ENCODE results near the gene SERPINA3.
"Not testable (repeated sequence)": the region's sequence is repeated elsewhere in the genome, so short reads cannot be mapped to it uniquely, and the experiment has no call there.

The SERPINA3 gene

GRCh38 chr14:94584591-94585280, 27.5 kb upstream of the SERPINA3 start:
- DNase-seq (ENCODE audit: low read depth): no peak

DNA sequence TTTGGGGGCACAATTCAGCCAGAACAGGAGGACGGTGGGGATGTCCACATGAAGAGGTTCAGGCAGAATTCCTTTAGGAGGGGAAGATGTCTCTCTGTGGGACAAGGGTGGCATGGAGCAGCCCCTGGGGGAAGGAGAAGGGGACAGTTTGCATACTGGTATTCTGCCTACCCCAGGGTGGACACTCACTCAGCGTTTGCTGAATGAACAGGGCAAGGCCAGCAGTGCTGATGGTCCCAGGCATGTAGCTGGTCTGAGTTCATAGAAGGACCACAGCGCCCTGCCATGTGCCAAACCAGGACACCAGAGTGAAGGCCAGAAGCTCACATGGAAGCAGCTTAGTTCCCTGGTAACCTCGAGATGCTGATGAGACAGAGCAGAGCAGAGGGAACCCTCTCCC, 25.6 kb upstream of the SERPINA3 start:
- DNase-seq (ENCODE audit: low read depth): no peak

DNA sequence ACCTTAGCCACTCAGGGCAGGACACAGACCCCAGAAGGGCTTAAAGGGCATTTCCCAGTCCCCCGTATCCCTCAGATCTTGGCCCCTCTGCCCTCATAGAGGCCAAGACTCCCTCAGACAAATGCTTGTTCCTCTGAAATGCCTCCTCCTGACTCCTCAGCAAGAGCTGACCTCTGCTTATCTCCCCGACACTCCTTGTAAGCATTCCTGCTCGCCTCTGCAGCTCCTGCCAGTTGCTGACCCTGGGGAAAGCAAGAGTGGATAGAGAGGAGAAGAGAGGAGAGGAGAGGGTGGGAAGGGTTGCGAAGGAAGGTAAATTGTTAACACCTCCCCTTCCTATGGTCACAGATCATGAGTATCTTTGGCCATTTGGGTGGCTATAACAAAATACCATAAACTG, 23.9 kb upstream of the SERPINA3 start:
- no peak for DNase-seq (ENCODE audit: low read depth)

DNA sequence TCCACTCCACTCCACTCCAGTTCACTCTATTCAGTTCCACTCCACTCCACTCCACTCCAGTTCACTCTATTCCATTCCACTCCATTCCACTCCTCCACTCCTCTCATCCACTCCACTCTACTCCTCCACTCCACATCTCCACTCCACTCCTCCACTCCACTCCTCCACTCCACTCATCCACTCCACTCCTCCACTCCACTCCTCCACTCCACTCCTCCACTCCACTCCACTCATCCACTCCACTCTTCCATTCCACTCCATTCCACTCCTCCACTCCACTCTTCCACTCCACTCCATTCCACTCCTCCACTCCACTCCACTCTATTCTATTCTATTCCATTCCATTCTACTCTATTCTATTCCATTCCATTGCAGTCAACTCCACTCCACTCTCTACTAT, 21.1 kb upstream of the SERPINA3 start:
- no peak for DNase-seq (ENCODE audit: low read depth)

- no peak for DNase-seq (ENCODE audit: low read depth)
These were observed 20.3 kb upstream of the SERPINA3 start for GRCh38 chr14:94591871-94592270.

- DNase-seq (ENCODE audit: low read depth): no peak
These were observed 19.7 kb upstream of the SERPINA3 start for GRCh38 chr14:94592457-94592856.

DNA sequence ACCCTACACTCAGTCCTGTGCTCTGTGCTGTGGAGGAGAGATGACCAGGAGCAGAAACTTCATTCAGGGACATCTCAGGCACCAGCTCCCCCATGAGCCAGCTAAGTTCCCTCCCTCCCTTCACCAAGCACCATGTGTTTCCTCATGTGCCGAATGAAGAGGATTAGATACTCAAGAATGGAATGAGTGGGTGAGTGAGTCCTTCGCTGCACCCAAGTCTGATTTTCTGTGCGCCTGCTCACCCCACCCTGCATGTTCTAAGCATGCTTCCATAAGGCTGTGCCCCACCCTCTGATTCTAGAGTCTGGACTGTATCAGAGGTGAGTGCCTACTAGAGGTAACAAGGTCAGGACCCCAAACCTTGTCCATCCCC, 18.8 kb upstream of the SERPINA3 start:
- no peak for DNase-seq (ENCODE audit: low read depth)

- no peak for DNase-seq (ENCODE audit: low read depth)
These were observed 18.3 kb upstream of the SERPINA3 start for GRCh38 chr14:94593749-94594431.

DNA sequence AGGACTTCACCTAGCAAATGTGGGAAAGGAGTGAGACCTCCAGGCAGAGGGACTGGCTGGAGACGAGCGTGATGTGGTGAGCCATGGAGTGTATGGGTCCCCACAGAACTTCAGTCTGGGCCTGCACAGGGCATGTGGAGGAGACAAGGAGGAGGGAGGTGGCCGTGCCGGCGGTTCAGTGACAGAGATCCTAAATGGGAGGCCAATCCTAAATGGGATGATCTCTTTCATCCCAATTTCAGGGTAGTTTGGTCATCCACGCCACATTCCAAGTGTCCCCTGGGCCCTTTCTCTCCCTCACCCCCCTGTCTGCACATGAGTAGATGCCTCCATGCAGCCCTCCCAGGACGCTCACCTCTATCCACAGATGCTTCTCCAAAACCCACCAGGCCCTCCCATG, 17.8 kb upstream of the SERPINA3 start:
- no peak for DNase-seq (ENCODE audit: low read depth)

GRCh38 chr14:94595912-94596311, 16.3 kb upstream of the SERPINA3 start:
- no peak for DNase-seq (ENCODE audit: low read depth)

- DNase-seq (ENCODE audit: low read depth): no peak
These were observed 15.8 kb upstream of the SERPINA3 start for GRCh38 chr14:94596361-94596760.

- no peak for DNase-seq (ENCODE audit: low read depth)
These were observed 14.4 kb upstream of the SERPINA3 start for GRCh38 chr14:94597788-94598187.

GRCh38 chr14:94598506-94598815, 13.7 kb upstream of the SERPINA3 start:
- DNase-seq (ENCODE audit: low read depth): no peak

DNA sequence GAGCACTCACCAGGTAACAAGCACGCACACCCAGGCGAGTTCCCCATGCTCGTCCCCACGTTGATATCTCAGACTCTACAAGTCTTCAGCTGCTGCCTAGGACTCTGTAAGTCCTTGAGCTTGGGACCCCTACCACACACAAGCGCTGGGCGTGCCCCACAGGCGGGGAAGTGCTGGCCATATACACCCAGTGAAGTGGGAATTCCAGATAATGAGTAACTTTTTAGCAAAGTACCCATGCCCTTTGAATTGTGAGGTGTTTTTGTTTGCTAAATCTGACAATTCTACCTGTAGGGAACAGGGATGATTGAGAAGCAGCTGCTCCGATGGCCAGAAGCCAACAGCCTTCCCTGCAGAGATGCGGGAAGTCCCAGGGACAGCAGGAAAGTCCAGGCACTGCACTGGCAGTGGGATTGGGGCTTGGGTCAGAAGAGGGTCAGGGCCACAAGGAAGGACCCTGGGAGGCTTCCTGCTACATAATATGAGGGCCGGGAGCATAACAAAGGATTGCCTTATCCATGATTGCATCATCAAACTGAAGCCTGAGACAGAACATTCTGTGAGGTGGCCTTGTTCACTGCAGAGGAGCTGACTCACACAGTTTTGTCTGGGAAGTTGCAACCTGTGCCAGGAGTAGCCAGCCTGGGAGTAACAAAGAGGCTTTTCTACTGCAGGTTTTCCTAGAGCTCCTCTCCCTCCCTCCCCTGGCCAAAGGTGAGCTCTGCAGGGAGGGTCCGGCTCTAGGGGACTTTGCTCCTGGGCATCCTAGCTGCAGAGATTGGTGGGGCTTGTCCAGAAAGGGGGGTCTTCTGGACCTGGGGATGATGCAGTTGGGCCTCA, 13.2 kb upstream of the SERPINA3 start:
- DNase-seq (ENCODE audit: low read depth): peak; percentile 92

DNA sequence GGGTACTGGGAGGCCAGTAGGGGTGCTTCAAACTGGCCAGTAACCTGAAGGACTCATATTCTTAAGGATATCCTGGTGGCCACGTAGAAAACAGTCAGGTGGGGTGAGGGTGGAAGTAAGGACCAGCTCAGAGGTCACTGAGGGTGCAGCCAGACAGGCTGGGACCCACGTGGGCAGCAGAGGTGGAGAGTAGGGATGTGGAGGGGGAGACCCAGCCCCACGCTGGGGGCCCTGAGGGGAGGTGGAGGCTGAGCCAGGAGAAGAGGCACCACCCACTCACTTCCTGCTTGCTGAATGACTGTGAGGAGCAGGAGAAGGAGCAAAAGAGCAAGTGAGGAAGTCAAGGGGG, 12.6 kb upstream of the SERPINA3 start:
- DNase-seq (ENCODE audit: low read depth): no peak

DNA sequence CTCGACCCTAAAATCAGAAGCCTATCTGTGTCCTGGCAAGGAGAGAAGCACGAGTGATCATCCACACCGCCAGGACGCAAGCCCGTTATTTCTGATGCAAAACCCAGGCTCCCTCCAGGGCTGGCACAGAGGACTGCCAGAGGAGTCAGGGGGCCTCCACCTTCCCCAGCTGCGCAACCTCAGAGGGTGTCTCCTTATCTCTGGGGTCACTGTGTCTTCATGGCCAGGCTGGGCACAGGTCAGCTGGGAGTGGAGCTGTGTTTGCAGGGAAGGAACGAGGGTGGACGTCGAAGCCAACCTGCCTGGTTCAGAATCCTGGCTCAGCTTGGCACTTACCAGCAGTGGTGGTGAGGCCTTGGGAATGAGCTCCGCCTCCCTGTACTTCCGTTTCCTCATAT, 12.0 kb upstream of the SERPINA3 start:
- no peak for DNase-seq (ENCODE audit: low read depth)

DNA sequence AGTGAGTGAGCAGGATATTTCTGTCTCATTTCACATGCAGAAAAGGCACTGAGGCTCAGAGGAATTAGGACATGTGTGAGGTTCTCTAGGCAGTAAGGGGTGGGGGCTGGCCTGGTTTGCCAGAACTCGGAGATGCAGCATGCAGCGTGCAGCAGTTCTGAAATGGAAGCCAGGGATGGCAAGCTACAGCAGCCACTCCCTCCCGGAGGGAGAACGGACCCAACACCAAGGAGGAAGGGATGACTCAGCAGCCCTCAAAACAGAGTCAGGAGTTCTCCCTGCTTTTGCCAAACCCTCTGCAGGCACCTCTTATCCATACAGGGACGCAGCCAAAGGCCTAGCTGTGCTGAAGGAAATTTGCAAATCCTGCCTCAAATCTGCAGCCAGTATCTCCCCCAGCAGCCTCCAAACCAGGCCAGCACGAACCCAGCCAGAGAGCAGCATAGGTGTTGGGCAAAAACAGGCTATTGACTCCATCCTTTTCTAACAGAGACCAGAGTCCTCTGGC, 10.3 kb upstream of the SERPINA3 start:
- DNase-seq (ENCODE audit: low read depth): peak; percentile 90

DNA sequence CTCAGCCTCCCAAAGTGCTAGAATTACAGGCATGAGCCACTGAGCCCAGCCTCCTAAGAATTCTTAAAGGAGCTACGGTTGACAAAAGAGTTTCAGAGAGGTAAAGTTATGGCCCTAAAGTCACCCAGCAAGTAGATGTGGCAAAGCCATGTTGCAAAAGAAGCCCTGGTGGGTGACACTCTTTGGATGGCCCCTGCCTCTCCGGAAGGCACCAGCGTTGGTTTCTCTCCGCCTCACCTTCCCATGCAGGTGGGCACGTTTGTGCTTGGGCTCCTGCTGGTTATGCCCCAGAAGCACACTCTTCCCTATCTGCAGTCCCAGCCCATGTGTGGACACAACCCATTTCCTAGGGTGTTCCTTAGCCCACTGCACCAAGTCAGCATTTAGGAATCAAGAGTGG, 9.5 kb upstream of the SERPINA3 start:
- no peak for DNase-seq (ENCODE audit: low read depth)

- no peak for DNase-seq (ENCODE audit: low read depth)
These were observed 6.8 kb upstream of the SERPINA3 start for GRCh38 chr14:94605361-94605760.

- DNase-seq (ENCODE audit: low read depth): not testable (repeated sequence)
These were observed 3.2 kb upstream of the SERPINA3 start for GRCh38 chr14:94608966-94609365.

- no peak for DNase-seq (ENCODE audit: low read depth)
These were observed 1.0 kb upstream of the SERPINA3 start for GRCh38 chr14:94611179-94611578.

DNA sequence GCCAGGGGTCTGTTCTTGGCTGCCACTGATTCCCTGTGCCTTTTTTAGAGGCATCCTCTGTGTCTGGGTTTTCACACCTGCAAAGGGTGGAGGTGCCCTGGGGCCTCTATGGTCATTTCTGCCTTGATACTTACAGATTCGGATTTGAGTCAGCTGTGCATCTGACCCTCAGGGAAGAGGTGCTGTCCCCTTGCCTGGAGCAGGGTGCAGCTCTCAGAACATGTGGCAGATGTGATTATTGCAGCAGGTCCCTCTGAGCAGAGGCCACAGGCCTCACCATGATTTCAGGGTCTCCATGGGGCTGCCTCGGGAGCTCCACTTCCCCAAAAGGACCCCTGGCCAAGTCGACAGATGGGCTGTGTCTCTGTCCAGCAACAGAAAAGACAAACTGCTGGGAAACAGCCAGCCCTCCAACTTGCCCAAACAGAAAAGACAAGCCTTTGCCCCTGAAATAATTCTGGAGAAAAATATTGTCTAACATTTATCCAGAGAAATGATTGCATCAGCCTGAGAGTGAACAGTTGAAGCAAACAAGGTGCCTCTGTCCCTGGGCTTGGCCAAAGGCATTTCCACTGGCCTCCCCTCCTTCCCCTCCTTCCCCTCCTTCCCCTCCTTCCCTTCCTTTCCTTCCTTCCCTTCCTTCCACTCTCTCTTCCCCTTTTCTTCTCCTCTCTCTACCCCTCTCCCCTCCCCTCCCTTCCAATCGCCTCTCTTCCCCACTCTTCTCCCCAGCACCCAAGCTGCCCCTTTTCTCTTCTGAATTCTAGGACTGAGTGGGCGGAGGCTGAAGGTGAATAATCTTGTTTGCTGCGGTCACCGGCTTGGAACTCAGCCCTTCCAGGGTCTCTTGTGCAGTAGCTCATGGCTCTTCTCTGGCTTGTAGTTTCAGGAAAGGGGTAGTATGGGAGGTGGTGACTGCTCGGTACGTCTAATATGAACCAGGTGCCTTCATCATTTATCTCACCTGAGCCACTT, 676 bp downstream of the SERPINA3 start:
- DNase-seq (ENCODE audit: low read depth): no peak
